Activated T-cell treated with anti-CD3 and anti-CD28 coated beads, Interleukin-2, amount 50 U/mL, for 48 hours (primary cell): Measurements from ENCODE around the gene MYMX.

Experiments used
- DNase-seq, 2 experiments: peaks; one replicate each; pipeline ENCODE4 v3.0.0-alpha.2; 2020

MYMX gene

GRCh38 chr6:44265722-44266233 lies 49.1 kb downstream of the MYMX start:
- no peak for DNase-seq

GRCh38 chr6:44266347-44266746 lies 49.6 kb downstream of the MYMX start:
- DNase-seq, result no peak

GRCh38 chr6:44267252-44267651 lies 50.5 kb downstream of the MYMX start:
- DNase-seq, result no peak
